ENCODE data around the gene LRRC19.

LRRC19 gene

GRCh38 chr9:27005491-27005890, at the start of gene LRRC19:
LRRC19 (minus strand) TSS chr9:27005672; CDS start chr9:26999694, 5,978 bp downstream.
- DNase-seq (ENCODE audit: low read depth in 1 of 2, low spot score in 1 of 2), result no peak

GRCh38 chr9:27054841-27055240, 49.4 kb upstream of the LRRC19 start:
- DNase-seq (ENCODE audit: low read depth in 1 of 2, low spot score in 1 of 2), result no peak

- DNase-seq (ENCODE audit: low read depth in 1 of 2, low spot score in 1 of 2), result no peak
Measured at GRCh38 chr9:27054125-27054524, 48.7 kb upstream of the LRRC19 start.

DNA sequence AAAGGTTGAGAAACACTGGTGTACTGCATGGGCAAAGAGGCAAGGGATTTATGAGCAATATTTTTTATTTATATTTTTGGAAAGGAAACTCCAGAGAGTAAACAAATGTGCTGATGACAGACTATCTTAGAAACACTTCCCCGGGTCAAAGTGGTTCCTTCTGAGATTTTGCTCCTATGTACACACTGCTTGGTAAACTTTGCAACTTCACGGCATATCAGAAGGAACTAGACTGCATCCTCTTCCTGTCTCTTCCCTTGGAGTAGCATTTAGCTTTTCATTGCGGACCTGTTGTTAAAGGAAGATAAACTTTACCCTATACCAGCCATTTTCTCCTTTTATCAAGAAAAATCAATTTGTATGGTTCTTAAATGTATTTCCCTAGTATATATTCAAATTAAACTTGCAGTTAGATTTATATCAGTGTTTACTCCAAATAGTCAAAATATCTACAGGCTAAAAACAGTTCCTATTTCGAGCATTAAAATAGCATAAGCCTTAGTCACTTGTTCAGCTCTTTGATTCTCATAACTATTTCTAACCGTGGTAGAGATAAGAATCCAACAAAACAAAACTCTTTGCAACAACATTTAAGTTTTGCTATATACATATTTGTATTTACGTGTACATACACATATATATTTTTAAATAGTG, 48.0 kb upstream of the LRRC19 start:
- no peak for DNase-seq (ENCODE audit: low read depth in 1 of 2, low spot score in 1 of 2)

GRCh38 chr9:27047136-27047535, 41.7 kb upstream of the LRRC19 start:
- no peak for DNase-seq (ENCODE audit: low read depth in 1 of 2, low spot score in 1 of 2)

DNA sequence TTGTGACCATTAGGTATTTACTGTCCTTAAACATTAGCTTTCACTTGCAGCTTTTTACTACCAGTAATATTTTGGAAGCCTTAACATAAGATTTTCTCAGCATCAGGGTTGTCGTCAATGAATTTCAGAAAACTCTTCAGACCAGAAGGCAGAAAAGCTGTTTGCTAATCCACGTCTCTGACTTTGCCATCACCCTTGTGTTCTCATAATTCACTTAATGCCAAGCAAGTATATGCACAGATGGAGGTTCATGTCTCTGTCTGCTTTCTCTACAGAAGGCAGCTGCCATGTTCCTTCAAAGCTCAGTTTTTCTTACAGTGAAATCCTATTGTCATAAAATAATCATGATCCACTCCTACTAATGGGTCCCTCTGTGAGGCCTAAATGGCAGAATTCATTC, 37.7 kb upstream of the LRRC19 start:
- no peak for DNase-seq (ENCODE audit: low read depth in 1 of 2, low spot score in 1 of 2)

GRCh38 chr9:27042476-27042875, 37.0 kb upstream of the LRRC19 start:
- no peak for DNase-seq (ENCODE audit: low read depth in 1 of 2, low spot score in 1 of 2)

DNA sequence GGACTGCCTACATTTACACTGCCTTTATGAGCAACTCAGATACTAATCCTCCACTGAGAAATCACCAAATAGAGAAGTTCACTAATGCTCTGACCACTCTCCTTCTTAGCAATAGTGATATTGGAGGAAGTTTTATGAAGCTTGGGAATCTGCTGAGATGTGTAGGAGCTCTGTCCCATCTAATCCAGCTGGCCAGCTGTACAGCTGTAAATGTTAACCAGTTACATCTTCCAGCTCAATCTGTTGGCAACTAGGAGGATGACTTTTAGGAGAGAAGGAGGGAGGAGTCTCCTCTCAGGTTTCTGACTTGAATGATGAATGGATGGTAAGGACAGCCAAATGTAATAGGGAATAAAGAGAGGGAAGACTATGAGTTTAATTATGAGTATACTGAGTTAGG, 36.3 kb upstream of the LRRC19 start:
- no peak for DNase-seq (ENCODE audit: low read depth in 1 of 2, low spot score in 1 of 2)

DNA sequence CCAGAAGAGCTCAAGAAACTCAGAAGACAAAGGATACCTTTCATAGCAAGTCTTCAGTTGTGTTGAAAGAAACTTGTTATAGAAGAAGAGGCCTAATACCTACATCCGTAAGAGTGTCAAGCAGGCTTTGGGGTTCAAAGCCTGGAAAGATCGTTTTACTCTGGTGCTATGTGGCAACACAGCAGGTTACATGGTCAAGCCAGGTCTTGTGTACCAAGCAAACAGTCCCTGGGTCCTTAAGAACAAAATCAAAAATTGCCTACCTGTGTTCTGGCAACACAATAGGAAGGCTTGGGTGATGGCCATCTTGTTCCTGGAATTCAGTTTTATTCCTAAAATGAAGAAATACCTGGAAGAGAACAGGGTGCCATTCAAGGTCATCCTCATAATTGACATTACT, 32.0 kb upstream of the LRRC19 start:
- DNase-seq (ENCODE audit: low read depth in 1 of 2, low spot score in 1 of 2), result no peak

- peak in 1 of 2 donors; percentile 3 for DNase-seq (ENCODE audit: low read depth in 1 of 2, low spot score in 1 of 2)
Measured at GRCh38 chr9:27033815-27034403, 28.4 kb upstream of the LRRC19 start.

- DNase-seq (ENCODE audit: low read depth in 1 of 2, low spot score in 1 of 2), result no peak
Measured at GRCh38 chr9:27029186-27029585, 23.7 kb upstream of the LRRC19 start.

GRCh38 chr9:27022920-27023319, 17.4 kb upstream of the LRRC19 start:
- no peak for DNase-seq (ENCODE audit: low read depth in 1 of 2, low spot score in 1 of 2)

- DNase-seq (ENCODE audit: low read depth in 1 of 2, low spot score in 1 of 2), result no peak
Measured at GRCh38 chr9:27019589-27019988, 14.1 kb upstream of the LRRC19 start.

DNA sequence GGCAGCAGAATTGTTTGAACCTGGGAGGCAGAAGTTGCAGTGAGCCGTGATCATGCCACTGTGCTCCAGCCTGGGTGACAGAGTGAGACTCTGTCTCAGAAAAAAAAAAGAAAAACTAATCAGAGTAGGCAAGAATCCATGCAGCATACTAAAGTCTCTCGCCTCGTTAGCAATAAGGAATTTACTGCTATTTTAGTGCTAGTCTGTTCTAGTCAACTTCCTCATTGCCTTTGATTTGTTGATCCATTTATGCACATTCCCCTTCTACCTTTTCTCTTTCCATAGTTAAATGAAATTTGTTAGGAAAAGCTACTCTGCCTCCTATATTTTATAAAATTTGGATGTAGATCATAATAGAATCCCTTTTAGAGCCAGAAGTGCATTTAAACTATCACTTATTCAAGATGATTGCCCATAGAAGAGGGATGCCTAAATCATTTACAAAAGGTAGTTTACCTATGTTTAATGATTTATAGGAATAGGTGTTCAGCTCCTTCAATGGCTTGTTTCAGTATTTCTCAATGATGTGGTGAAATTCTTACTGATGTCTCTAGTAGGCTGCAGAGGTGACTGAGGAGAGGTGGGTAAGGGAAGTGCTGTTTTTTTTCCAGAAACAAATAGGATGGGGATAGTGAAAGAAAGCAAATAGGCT, 1.9 kb downstream of the LRRC19 start:
- no peak for DNase-seq (ENCODE audit: low read depth in 1 of 2, low spot score in 1 of 2)

GRCh38 chr9:26995810-26996209, 9.7 kb downstream of the LRRC19 start:
- no peak for DNase-seq (ENCODE audit: low read depth in 1 of 2, low spot score in 1 of 2)

DNA sequence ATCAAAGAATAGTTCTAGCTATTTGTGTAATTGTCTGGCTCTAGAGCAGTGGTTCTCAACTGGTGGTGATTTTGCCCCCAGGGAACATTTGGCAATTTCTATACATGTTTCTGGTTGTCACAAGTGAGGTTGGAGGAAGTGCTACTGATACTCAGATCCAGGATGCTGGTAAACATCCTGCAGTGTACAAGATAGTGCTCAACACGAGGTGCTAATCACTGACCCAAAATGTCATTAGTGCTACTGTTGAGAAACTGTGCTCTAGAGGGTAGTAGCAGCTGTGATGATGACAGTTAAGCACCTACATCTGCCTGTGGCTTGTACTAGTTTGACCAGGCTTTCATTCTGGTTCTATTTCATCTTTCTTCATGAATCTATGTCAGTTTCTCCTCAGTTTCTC, 22.1 kb downstream of the LRRC19 start:
- DNase-seq (ENCODE audit: low read depth in 1 of 2, low spot score in 1 of 2), result no peak

DNA sequence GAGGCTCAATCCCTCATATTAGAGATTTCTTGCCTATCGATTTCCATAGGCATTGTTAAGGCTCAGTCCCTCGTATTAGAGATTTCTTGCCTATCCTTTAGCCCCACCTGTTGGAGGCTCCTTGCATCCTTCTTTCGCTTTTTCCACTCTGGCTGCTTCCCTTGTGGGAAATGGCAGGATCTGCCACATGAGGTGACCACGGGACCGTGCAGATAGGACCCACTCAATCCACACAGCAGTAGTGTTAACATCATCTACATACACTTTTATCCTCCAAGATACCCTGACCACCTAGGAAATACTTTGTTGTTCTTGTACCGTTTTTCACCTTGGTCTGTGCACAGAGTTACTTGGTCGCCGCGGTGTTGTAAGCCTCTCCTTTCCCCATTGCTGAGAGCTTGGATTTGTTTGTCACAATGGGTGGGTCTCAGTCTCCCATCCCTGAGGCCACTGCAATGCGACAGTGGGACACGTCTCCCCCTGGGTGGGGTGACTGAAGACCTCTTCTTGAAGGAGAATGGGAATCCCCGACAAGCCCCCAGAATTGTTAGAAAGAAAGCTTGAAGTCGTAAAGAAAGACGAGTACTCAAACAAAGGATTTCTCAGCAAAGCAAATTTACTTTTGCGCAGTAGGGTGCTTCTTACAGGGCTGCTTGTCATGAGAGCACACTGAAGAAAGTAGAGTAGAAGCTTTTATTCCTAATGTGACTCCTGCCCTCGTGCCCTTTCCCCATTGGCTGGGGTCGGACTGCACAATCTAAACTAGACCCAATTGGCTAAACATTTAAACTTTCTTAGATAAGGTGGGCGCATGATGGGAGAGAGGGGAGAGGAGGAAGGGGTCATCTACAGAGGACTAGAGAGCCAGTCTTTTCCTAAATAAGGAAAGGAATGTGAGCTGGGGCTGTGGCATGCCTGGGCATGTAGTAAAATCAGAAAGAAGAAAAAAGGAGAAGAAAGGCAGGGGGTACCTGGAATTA, 29.5 kb downstream of the LRRC19 start:
- DNase-seq (ENCODE audit: low read depth in 1 of 2, low spot score in 1 of 2), result no peak

GRCh38 chr9:26974927-26975326, 30.5 kb downstream of the LRRC19 start:
- DNase-seq (ENCODE audit: low read depth in 1 of 2, low spot score in 1 of 2), result no peak

GRCh38 chr9:26973989-26974388, 31.5 kb downstream of the LRRC19 start:
- no peak for DNase-seq (ENCODE audit: low read depth in 1 of 2, low spot score in 1 of 2)

- no peak for DNase-seq (ENCODE audit: low read depth in 1 of 2, low spot score in 1 of 2)
Measured at GRCh38 chr9:26971721-26972120, 33.8 kb downstream of the LRRC19 start.

GRCh38 chr9:26956860-26957233, 48.6 kb downstream of the LRRC19 start:
- DNase-seq (ENCODE audit: low read depth in 1 of 2, low spot score in 1 of 2), result no peak

All from stimulated activated CD4-positive, alpha-beta T cell treated with anti-CD3 and anti-CD28 coated beads, Interleukin-15, amount 100 ng/mL, for 1 hour (primary cell).